Measurements from ENCODE around the gene MYO5B.

- TF ChIP-seq EZH2 (IDR thresholded peaks at IDR 0.05; ENCODE audit: borderline replicate concordance, insufficient read depth, low read depth, low read length, poor library complexity, severe bottlenecking) = no peak
- no peak for TF ChIP-seq CTCF (IDR thresholded peaks at IDR 0.05)
Observed at GRCh38 chr18:50075772-50076171, 119.2 kb downstream of the MYO5B start.

Measured in B cell (primary cell).